ENCODE measurements around the gene DDX27.
"Not testable (repeated sequence)": the region's sequence is repeated elsewhere in the genome, so short reads cannot be mapped to it uniquely, and the experiment has no call there.

Gene DDX27

GRCh38 chr20:49203746-49204145 is 15.5 kb upstream of the DDX27 start:
- no peak for DNase-seq

GRCh38 chr20:49207076-49207475 is 12.1 kb upstream of the DDX27 start:
- DNase-seq = peak in 1 of 3 donors; percentile 40

- no peak for DNase-seq
Observed at GRCh38 chr20:49210101-49210756, 9.0 kb upstream of the DDX27 start.

GRCh38 chr20:49210757-49211110 is 8.5 kb upstream of the DDX27 start:
- DNase-seq = no peak

- peak; percentile 19 to 34 (median 20) for DNase-seq
Observed at GRCh38 chr20:49214571-49214970, 4.6 kb upstream of the DDX27 start.

GRCh38 chr20:49215232-49215631 is 4.0 kb upstream of the DDX27 start:
- DNase-seq = no peak

- DNase-seq = peak; percentile 93 to 97 (median 96)
Observed at GRCh38 chr20:49216991-49217578, 2.1 kb upstream of the DDX27 start.

GRCh38 chr20:49218739-49219090 is 501 bp upstream of the DDX27 start:
- DNase-seq = not testable (repeated sequence)

- no peak for DNase-seq
Observed at GRCh38 chr20:49219924-49220831, 962 bp downstream of the DDX27 start.

GRCh38 chr20:49225896-49226295 is 6.7 kb downstream of the DDX27 start:
- no peak for DNase-seq

GRCh38 chr20:49228676-49229075 is 9.5 kb downstream of the DDX27 start:
- no peak for DNase-seq

GRCh38 chr20:49229381-49229780 is 10.2 kb downstream of the DDX27 start:
- DNase-seq = no peak

- DNase-seq = no peak
Observed at GRCh38 chr20:49230021-49230420, 10.8 kb downstream of the DDX27 start.

- peak; percentile 69 to 79 (median 70) for DNase-seq
Observed at GRCh38 chr20:49230561-49231133, 11.4 kb downstream of the DDX27 start.

GRCh38 chr20:49231471-49231870 is 12.3 kb downstream of the DDX27 start:
- no peak for DNase-seq

GRCh38 chr20:49233226-49233625 is 14.0 kb downstream of the DDX27 start:
- no peak for DNase-seq

GRCh38 chr20:49234831-49235230 is 15.6 kb downstream of the DDX27 start:
- DNase-seq = no peak

GRCh38 chr20:49236301-49236700 is 17.1 kb downstream of the DDX27 start:
- no peak for DNase-seq

- no peak for DNase-seq
Observed at GRCh38 chr20:49237531-49237930, 18.3 kb downstream of the DDX27 start.

GRCh38 chr20:49245921-49246740 is 26.9 kb downstream of the DDX27 start:
- DNase-seq = peak; percentile 48 to 64 (median 53)

- no peak for DNase-seq
Observed at GRCh38 chr20:49247169-49247723, 28.0 kb downstream of the DDX27 start.

GRCh38 chr20:49247792-49248191 is 28.6 kb downstream of the DDX27 start:
- DNase-seq = peak in 1 of 3 donors; percentile 17
